ENCODE data around the gene TMEM225.

- TF ChIP-seq EZH2 (IDR thresholded peaks at IDR 0.05; ENCODE audit: borderline replicate concordance, low read length): no peak
- TF ChIP-seq CTCF (IDR thresholded peaks at IDR 0.05; ENCODE audit: low read length): no peak
Observed at GRCh38 chr11:123920943-123921342, 35.5 kb upstream of the TMEM225 start.
